Fibroblast of the aortic adventitia (primary cell): ENCODE measurements around the gene OR2C1. TPM values are rescaled to one million over a fixed set of nuclear protein-coding genes. Genes with fewer than 3 reads are reported as not detected.

Experiments used
- DNase-seq: peaks from one replicate; pipeline ENCODE4 v3.0.0-alpha.2; 2010; ENCODE audit warnings: low read depth
- H3K4me3 ChIP-seq: 2 replicates; pipeline ENCODE4 v1.5.1; 2011; ENCODE audit warnings: low read depth, mild to moderate bottlenecking, control low read depth, low read length, moderate library complexity
- CTCF ChIP-seq: IDR thresholded peaks from 2 replicates; pipeline ENCODE4 v1.5.1; 2011; ENCODE audit warnings: mild to moderate bottlenecking, low read length, control low read depth, inconsistent platforms; ENCODE audit not compliant: insufficient read depth
- total RNA-seq: library from RNA; depleted of rRNA; stranded (reverse); fragments of >200 nt; gene quantifications from 2 replicates; pipeline ENCODE4 v1.2.3, GENCODE V29; 2012; ENCODE audit warnings: low replicate concordance

Gene OR2C1
- total RNA-seq, 1 donor = 0.09 TPM

- no peak overlapping the region for H3K4me3 ChIP-seq
- TF ChIP-seq CTCF = no peak
- no peak for DNase-seq
These were observed 32.6 kb downstream of the OR2C1 start for GRCh38 chr16:3388325-3388724.

GRCh38 chr16:3389663-3390338 lies 34.1 kb downstream of the OR2C1 start:
- no peak for TF ChIP-seq CTCF
- DNase-seq = no peak
- H3K4me3 ChIP-seq = no peak overlapping the region

- no peak for DNase-seq
These were observed 44.7 kb downstream of the OR2C1 start for GRCh38 chr16:3400446-3400778.

GRCh38 chr16:3400779-3401688 lies 45.3 kb downstream of the OR2C1 start, which contains the start of the genes ZNF174 and ZSCAN32:
Gene ZNF174 (plus strand): TSS chr16:3401215. CDS start chr16:3402005, 790 bp downstream.
Gene ZSCAN32 (minus strand): TSS chr16:3401004. CDS start chr16:3397557, 3,447 bp downstream.
- peak within 1 kb of the TSS; percentile 92 for H3K4me3 ChIP-seq
- no peak for TF ChIP-seq CTCF
- DNase-seq = peak; percentile 99

More at GRCh38 chr16:3400446-3400778, 44.7 kb downstream of the OR2C1 start:
- TF ChIP-seq CTCF = no peak
- peak overlapping the region; percentile 92 for H3K4me3 ChIP-seq

GRCh38 chr16:3401719-3402397 lies 46.2 kb downstream of the OR2C1 start:
- peak; percentile 34 for DNase-seq
- peak overlapping the region; percentile 87 for H3K4me3 ChIP-seq

More at GRCh38 chr16:3401719-3402397, 46.2 kb downstream of the OR2C1 start:
- TF ChIP-seq CTCF = no peak

Other genes with a start within 250 kb of the OR2C1 start
- 12.3 and 14.7 TPM in 2 replicates for gene ZNF205, start 243.3 kb upstream of the OR2C1 start, total RNA-seq
- 6.9 and 7.0 TPM in 2 replicates for gene ZNF213, start 220.9 kb upstream of the OR2C1 start, total RNA-seq
- gene OR1F1, start 167.7 kb upstream of the OR2C1 start, total RNA-seq = not detected in 2 replicates
- gene ZNF200, start 120.7 kb upstream of the OR2C1 start, total RNA-seq = 6.6 and 9.7 TPM in 2 replicates
- gene MEFV, start 99.3 kb upstream of the OR2C1 start, total RNA-seq = under 0.01 TPM in 1 of 2 replicates, not detected in the other
- 30.6 and 95.5 TPM in 2 replicates for gene ZNF263, start 72.4 kb upstream of the OR2C1 start, total RNA-seq
- 1.9 and 6.4 TPM in 2 replicates for gene TIGD7, start 50.5 kb upstream of the OR2C1 start, total RNA-seq
- 14.6 and 23.6 TPM in 2 replicates for gene ZNF75A, start 50.4 kb upstream of the OR2C1 start, total RNA-seq
- 9.0 and 12.7 TPM in 2 replicates for gene ZSCAN32, start 45.1 kb downstream of the OR2C1 start, total RNA-seq
- gene ZNF174, start 45.3 kb downstream of the OR2C1 start, total RNA-seq = 8.0 TPM in 2 replicates
- 2.5 and 2.8 TPM in 2 replicates for gene ZNF597, start 87.6 kb downstream of the OR2C1 start, total RNA-seq
- gene NAA60, start 87.8 kb downstream of the OR2C1 start, total RNA-seq = 13.0 and 16.6 TPM in 2 replicates
- not detected in 2 replicates for gene C16orf90, start 139.6 kb downstream of the OR2C1 start, total RNA-seq
- 20.9 and 105 TPM in 2 replicates for gene CLUAP1, start 145.1 kb downstream of the OR2C1 start, total RNA-seq
- not detected in 2 replicates for gene NLRC3, start 221.5 kb downstream of the OR2C1 start, total RNA-seq